HEK293T (cell line): Measurements from ENCODE around the gene BHLHE40.

Experiments
- CTCF ChIA-PET: fragments of 350-600 bp; formaldehyde crosslinking; extraction: SDS; loops from one replicate; lab custom pipeline; 2021; ENCODE audit warnings: antibody characterized with exemption, inconsistent platforms; lab: Yijun Ruan, JAX
- POLR2A ChIA-PET: fragments of 350-600 bp; formaldehyde crosslinking; extraction: SDS; loops from one replicate; lab custom pipeline; 2020; ENCODE audit warnings: antibody characterized with exemption, inconsistent platforms; lab: Yijun Ruan, JAX
- DNase-seq: peaks from one replicate; pipeline ENCODE4 v3.0.0; 2012; ENCODE audit warnings: mixed read lengths; ENCODE audit errors: extremely low spot score
- ARNT ChIP-seq: fragments of 450-650 bp; IDR thresholded peaks from 2 replicates; pipeline ENCODE4 v1.6.1; 2017; ENCODE audit warnings: mild to moderate bottlenecking
- BHLHE40 ChIP-seq: fragments of 450-650 bp; IDR thresholded peaks from 2 replicates; pipeline ENCODE4 v1.6.1; 2016; ENCODE audit warnings: mild to moderate bottlenecking, moderate library complexity, borderline replicate concordance
- CTBP1 ChIP-seq: fragments of 450-650 bp; IDR thresholded peaks from 2 replicates; pipeline ENCODE4 v1.6.1; 2016; ENCODE audit warnings: borderline replicate concordance
- ELF4 ChIP-seq: fragments of 450-650 bp; IDR thresholded peaks from 2 replicates; pipeline ENCODE4 v1.6.1; 2017; ENCODE audit warnings: antibody characterized with exemption
- FOXA1 ChIP-seq: fragments of 450-650 bp; IDR thresholded peaks from 2 replicates; pipeline ENCODE4 v1.6.1; 2016; ENCODE audit warnings: mild to moderate bottlenecking
- FOXK2 ChIP-seq: fragments of 450-650 bp; IDR thresholded peaks from 2 replicates; pipeline ENCODE4 v1.6.1; 2016; ENCODE audit warnings: mild to moderate bottlenecking
- FOXM1 ChIP-seq: fragments of 450-650 bp; IDR thresholded peaks from 2 replicates; pipeline ENCODE4 v1.6.1; 2017; ENCODE audit warnings: mild to moderate bottlenecking, borderline replicate concordance
- HDGF ChIP-seq: fragments of 450-650 bp; IDR thresholded peaks from 2 replicates; pipeline ENCODE4 v1.6.1; 2017; ENCODE audit warnings: antibody characterized with exemption, borderline replicate concordance
- L3MBTL2 ChIP-seq: fragments of 450-650 bp; conservative IDR thresholded peaks from 2 replicates; pipeline ENCODE4 v1.6.1; 2016; ENCODE audit warnings: mild to moderate bottlenecking
- LEF1 ChIP-seq: fragments of 450-650 bp; IDR thresholded peaks from 2 replicates; pipeline ENCODE4 v1.6.1; 2017; ENCODE audit warnings: mild to moderate bottlenecking, borderline replicate concordance
- NFRKB ChIP-seq: fragments of 450-650 bp; IDR thresholded peaks from 2 replicates; pipeline ENCODE4 v1.6.1; 2016; ENCODE audit warnings: mild to moderate bottlenecking, moderate library complexity
- PKNOX1 ChIP-seq: fragments of 450-650 bp; IDR thresholded peaks from 2 replicates; pipeline ENCODE4 v1.6.1; 2016
- SP1 ChIP-seq: fragments of 450-650 bp; IDR thresholded peaks from 2 replicates; pipeline ENCODE4 v1.6.1; 2017
- SUZ12 ChIP-seq: fragments of 450-650 bp; IDR thresholded peaks from 2 replicates; pipeline ENCODE4 v1.6.1; 2016; ENCODE audit warnings: mild to moderate bottlenecking
- TARDBP ChIP-seq: fragments of 450-650 bp; IDR thresholded peaks from 2 replicates; pipeline ENCODE4 v1.6.1; 2016
- ZNF384 ChIP-seq: fragments of 450-650 bp; IDR thresholded peaks from 2 replicates; pipeline ENCODE4 v1.6.1; 2016

BHLHE40 gene

GRCh38 chr3:4972652-4973643, 6.3 kb upstream of the BHLHE40 start:
- POLR2A ChIA-PET, result no interaction called here
- TF ChIP-seq FOXM1 (no peak), TARDBP (no peak), BHLHE40 (no peak), L3MBTL2 (no peak), ARNT (no peak), FOXA1 (no peak), CTBP1 (no peak), NFRKB (no peak), FOXK2 (no peak), ELF4 (no peak), ZNF384 (no peak), SP1 (no peak), LEF1 (no peak)

GRCh38 chr3:4974154-4974553, 5.1 kb upstream of the BHLHE40 start:
- ChIA-PET POLR2A (no interaction called here), CTCF (no interaction called here)
- no peak for DNase-seq
- TF ChIP-seq PKNOX1, result no peak

More at GRCh38 chr3:4972652-4973643, 6.3 kb upstream of the BHLHE40 start:
- no peak for DNase-seq
- CTCF ChIA-PET, result interaction anchor here (0.6 kb wide), 2 partner anchors 85 to 1699 kb away, joined by 3 read pairs; no protein-coding TSS in a partner anchor

GRCh38 chr3:4976109-4976508, 3.1 kb upstream of the BHLHE40 start:
- no peak for TF ChIP-seq FOXA1
- TF ChIP-seq SP1, result no peak
- TF ChIP-seq FOXM1, result no peak
- TF ChIP-seq CTBP1, result no peak
- no peak for TF ChIP-seq ELF4
- no peak for TF ChIP-seq ZNF384
- no peak for TF ChIP-seq BHLHE40
- TF ChIP-seq FOXK2, result no peak
- TF ChIP-seq HDGF, result no peak
- CTCF ChIA-PET, result interaction anchor here (0.6 to 3.6 kb wide), 26 partner anchors 9 to 265 kb away, joined by 3 to 23 read pairs (median 4); no protein-coding TSS in a partner anchor
- POLR2A ChIA-PET, result interaction anchor here (0.8 to 12.2 kb wide), 5 partner anchors 10 to 249 kb away, joined by 3 to 159 read pairs (median 5); no protein-coding TSS in a partner anchor
- DNase-seq, result peak; percentile 60

GRCh38 chr3:4977001-4977852, 2.0 kb upstream of the BHLHE40 start:
- CTCF ChIA-PET, result interaction anchor here (0.6 to 3.6 kb wide), 14 partner anchors 14 to 626 kb away, joined by 3 to 23 read pairs (median 4); no protein-coding TSS in a partner anchor
- TF ChIP-seq ZNF384, result no peak
- no peak for DNase-seq
- POLR2A ChIA-PET, result interaction anchor here (0.6 to 12.2 kb wide), 11 partner anchors 9 to 265 kb away, joined by 3 to 159 read pairs (median 3); no protein-coding TSS in a partner anchor

GRCh38 chr3:4977853-4978203, 1.4 kb upstream of the BHLHE40 start:
- CTCF ChIA-PET, result interaction anchor here (0.6 to 3.6 kb wide), 3 partner anchors 15 to 257 kb away, joined by 3 to 23 read pairs (median 3); no protein-coding TSS in a partner anchor
- no peak for DNase-seq
- POLR2A ChIA-PET, result interaction anchor here (0.6 to 12.2 kb wide), 12 partner anchors 9 to 257 kb away, joined by 3 to 159 read pairs (median 4); no protein-coding TSS in a partner anchor

More at GRCh38 chr3:4977853-4978203, 1.4 kb upstream of the BHLHE40 start:
- TF ChIP-seq L3MBTL2, result no peak
- no peak for TF ChIP-seq CTBP1
- no peak for TF ChIP-seq SUZ12
- TF ChIP-seq PKNOX1, result no peak
